ENCODE results near the gene MFAP3L.

DNA sequence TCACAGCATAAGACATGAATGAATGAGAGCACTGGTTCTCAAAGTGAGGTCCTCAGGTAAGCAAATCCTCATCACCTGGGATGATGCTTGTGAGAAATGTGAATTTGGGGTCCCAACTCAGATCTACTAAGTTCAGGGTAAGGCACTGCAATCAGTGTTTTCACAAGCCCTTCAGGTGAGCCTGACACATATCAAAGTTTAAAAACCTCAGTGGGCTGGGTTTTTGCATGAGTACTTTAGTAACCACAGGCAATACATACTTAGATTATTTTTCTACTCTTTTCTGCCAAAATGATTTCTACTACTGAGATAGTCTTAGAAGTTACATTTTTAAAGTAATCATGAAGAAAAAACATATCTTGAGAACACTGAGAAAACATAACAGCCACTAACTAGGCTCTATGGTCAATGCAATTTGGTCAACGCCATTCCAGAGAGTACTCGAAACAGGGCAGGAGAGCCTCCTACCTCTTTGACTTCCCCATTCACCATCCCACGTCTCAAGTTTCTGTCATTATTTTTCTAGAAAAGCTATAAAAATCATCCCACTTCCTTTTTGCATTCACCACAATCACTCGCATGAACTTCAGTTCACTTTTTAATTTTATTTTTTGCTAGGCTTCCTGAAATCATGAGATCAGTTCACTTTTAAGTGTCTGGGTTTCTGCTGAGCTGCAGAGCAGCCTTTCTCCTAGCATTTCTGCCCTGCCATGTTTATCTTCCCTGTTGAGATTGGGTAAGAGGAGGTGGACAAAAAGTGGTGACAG lies 73.8 kb downstream of the MFAP3L start:
- TF ChIP-seq, protein P1, sequence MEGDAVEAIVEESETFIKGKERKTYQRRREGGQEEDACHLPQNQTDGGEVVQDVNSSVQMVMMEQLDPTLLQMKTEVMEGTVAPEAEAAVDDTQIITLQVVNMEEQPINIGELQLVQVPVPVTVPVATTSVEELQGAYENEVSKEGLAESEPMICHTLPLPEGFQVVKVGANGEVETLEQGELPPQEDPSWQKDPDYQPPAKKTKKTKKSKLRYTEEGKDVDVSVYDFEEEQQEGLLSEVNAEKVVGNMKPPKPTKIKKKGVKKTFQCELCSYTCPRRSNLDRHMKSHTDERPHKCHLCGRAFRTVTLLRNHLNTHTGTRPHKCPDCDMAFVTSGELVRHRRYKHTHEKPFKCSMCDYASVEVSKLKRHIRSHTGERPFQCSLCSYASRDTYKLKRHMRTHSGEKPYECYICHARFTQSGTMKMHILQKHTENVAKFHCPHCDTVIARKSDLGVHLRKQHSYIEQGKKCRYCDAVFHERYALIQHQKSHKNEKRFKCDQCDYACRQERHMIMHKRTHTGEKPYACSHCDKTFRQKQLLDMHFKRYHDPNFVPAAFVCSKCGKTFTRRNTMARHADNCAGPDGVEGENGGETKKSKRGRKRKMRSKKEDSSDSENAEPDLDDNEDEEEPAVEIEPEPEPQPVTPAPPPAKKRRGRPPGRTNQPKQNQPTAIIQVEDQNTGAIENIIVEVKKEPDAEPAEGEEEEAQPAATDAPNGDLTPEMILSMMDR (IDR thresholded peaks at IDR 0.05) = no peak
- no peak for TF ChIP-seq POLR2A (IDR thresholded peaks at IDR 0.05)
- TF ChIP-seq EP300 (IDR thresholded peaks at IDR 0.05) = no peak

Data from ovary (tissue), 3 donors.